Activated CD4-positive, alpha-beta T cell treated with anti-CD3 and anti-CD28 coated beads, Interleukin-2, amount 50 U/mL, for 1 hour (primary cell): ENCODE measurements around the gene MRM1.
A peak's percentile ranks its signal among the peaks of the same experiment; 100 is the strongest.
"Not testable (repeated sequence)": the region's sequence is repeated elsewhere in the genome, so short reads cannot be mapped to it uniquely, and the experiment has no call there.

ENCODE experiments used
- DNase-seq: peaks from one replicate; pipeline ENCODE4 v3.0.0-alpha.2; 2020

Gene MRM1

DNA sequence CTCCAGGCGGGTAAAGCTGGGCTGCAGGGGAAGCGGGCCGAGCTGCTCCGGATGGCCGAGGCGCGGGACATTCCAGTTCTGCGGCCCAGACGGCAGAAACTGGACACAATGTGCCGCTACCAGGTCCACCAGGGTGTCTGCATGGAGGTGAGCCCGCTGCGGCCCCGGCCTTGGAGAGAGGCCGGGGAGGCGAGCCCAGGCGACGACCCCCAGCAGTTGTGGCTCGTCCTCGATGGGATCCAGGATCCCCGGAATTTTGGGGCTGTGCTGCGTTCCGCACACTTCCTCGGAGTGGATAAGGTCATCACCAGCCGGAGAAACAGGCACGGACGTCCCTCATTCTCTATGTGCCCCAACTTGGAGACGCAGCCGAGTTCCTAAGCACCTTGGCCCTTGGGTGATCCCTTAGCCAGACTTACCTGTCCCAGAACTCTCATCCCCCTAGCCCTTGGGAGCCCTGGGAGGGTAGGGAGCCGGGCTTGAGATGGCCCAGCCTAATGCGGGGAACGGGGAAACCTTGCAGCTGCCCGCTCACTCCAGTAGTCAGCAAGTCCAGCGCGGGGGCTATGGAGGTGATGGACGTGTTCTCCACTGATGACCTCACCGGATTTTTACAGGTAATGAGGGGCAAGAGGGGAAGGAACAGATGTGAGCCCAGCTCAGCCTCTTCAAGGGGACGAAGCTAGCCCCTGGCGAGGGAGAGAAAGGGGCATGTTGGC is 806 bp downstream of the MRM1 start:
- DNase-seq, result peak; percentile 5

DNA sequence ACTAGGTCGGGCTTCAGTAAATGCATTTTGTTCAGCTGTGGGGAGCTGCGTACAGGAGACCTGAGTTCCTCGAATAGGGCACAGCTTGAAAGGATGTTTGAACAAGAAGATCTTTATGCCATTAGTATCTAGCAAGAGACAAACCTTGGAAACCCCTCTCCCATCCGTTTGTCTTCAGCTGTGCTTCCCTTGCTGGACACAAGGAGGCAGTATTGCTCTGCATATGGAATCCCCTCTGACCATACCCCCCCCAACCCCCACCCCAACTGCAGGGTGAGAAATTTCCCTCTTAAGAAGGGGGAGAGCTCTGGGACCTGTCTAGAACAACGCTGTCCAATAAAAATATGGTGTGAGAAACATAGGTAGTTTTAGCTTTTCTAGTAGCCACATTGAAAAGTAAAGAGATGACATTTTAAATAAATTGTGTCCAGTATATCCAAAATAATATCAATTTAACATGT is 1.6 kb downstream of the MRM1 start:
- DNase-seq, result peak; percentile 59

DNA sequence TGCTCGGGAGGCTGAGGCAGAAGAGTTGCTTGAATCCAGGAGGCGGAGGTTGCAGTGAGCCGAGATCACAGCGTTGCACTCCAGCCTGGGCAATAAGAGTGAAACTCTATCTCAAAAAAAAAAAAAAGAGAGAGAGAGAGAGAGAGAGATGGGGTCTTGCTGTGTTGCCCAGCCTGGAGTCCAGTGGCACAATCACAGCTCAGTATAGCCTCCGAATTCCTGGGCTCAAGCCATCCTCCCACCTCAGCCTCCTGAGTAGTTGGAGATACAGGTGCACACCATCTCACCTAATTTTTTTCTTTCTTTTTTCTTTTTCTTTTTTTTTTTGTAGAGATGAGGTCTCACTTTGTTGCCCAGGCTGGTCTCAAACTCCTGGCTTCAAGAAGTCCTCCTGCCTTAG is 3.6 kb downstream of the MRM1 start:
- DNase-seq, result not testable (repeated sequence)

DNA sequence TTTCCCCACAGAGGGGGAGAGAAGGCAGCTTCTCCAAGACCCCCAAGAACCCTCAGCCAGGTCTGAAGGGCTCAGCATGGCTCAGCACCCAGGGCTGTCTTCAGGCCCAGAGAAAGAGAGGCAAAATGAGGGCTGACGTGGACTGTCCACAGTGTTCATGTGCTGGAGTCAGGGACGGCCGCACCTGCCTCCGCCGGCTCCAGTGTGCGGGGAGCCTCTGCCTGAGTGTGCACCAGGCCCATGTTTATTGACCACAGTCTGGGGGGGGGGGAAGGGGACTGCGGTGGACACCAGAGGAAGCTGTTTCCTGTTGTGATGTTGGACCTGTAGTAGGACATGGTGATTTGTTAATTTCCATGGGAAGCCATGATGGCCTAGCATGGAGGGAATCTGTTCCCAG is 6.9 kb downstream of the MRM1 start:
- no peak for DNase-seq

DNA sequence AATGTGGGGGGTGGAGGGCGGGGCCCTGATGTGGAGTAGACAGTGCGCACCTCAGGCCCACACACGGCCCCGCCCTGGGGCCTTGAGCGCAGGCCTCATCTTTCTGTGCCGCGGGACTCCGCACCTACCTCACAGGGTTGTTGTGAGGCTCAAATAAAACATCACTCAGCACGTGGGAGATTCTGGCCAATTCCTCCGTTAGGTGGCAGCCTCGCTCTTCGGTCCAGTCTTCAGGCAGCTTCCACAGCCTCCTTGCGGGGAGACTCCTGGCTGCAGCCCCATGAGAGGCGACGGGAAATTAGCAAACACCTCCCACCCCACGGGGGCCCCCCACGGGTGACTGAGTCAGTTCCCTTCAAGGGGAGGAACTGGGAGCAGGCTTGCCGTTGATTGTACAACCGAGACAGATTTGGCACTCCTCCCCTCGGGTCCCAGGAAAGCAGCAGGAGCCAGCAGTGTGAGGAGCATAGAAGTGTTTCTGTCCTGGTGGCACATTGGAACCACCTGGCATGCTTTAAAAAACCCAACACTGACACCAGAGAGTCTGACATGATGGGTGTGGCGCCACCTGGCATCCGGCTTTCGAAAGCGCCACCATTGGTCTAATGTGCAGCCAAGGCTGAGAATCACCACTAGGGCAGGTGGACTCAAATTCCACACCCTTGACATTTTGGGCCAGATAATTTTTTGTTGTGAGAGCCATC is 7.6 kb downstream of the MRM1 start:
- DNase-seq, result no peak

DNA sequence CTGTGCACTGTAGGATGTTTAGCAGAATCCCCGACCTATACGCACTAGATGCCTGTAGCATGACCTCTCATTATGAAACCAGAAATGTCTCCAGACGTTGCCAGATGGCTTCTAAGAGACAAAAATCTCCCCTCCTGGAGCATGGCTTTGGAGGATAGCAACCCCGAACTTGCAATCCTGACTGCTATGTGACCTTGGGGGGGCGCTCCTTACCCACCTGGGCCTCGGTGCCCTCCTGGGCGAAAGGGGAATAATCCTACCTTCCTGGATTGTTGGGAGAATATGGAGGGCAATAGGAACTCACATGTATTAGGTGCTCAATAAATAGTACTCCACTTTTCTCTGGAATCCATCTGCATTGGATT is 8.1 kb downstream of the MRM1 start:
- no peak for DNase-seq

DNA sequence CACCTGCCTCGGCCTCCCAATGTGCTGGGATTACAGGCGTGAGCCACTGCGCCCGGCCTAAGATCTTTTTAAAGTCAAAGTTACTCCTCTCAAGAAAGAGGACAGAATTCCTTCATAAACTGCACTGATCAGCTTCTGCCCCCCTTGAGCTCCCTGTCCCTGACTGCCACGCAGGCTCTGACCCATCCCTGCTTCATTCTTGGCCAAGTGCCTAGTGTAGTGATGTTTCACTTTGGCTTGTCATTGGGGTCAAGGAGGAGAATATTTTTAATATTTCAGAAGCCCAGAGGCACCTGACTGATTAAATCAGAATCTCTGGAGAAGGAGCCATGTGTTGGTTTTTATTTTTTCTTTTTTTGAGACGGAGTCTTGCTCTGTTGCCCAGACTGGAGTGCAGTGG is 9.1 kb downstream of the MRM1 start:
- no peak for DNase-seq

DNA sequence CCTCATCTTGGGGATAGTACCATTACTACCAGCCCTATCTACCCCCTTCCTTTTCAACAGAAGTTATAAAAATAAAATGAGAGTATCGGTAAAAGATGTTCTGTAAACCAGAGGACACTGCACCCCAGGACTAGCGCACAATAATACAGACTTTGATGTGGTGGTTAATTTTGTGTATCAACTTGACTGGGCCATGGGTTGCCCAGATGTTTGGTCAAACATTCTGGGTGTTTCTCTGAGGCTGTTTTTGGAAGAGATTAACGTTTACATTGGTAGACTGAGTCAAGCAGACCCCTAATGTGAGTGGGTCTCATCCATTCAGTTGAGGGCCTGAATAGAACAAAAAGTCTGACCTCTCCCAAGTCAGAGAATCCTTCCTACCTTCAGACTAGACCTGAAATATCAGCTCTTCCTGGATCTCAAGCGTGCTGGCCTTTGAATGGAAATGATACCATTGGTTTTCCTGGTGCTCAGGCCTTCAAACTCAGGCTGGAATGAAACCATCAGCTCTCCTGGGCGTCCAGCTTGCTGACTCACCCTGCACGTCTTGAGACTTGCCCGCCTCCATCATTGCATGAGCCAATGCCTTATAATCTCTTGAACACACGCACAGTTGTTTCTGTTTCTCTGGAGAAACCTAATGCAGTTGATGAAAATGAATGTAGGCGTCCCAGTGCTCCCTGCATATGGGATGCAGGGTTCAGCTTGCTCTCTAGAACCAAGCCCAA is 10.1 kb downstream of the MRM1 start:
- DNase-seq, result no peak

DNA sequence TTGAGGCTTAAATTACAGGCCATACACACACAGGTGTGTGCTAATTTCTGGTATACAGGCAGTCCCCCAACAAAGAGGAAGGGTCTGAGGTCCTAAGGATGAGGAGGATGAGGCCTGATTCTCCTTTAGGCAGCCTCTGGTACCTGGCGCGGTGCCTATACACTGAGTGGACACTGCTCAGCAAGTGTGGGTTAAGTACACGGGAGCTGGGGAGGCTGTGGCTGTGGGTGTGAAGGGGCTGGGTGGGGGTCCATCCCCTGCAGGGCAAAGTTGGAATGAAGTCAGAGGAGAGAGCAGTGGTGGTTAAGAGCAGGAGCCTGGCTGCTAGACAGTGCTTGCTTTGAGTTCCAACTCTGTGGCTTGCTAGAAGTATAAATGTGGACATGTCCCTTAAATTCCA is 10.9 kb downstream of the MRM1 start:
- DNase-seq, result no peak

DNA sequence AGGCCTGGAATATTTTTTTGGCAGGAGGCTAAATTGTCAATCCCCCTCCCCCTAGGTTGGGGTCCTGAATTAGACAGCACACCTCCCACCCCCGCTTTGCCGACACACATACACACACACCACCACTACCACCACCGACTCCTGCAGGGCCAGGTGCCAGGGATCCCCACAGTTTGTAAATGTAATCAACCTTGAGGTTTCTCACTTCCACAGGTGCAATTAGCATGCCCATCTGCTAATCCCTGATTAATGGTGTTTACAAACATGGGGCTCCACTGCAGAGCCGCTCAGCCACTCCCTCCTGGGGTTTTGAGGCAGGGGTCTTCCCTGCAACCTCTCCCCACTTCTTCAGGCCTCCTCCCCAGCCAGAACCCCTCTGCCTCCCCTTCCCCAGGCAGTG is 11.8 kb downstream of the MRM1 start:
- no peak for DNase-seq

DNA sequence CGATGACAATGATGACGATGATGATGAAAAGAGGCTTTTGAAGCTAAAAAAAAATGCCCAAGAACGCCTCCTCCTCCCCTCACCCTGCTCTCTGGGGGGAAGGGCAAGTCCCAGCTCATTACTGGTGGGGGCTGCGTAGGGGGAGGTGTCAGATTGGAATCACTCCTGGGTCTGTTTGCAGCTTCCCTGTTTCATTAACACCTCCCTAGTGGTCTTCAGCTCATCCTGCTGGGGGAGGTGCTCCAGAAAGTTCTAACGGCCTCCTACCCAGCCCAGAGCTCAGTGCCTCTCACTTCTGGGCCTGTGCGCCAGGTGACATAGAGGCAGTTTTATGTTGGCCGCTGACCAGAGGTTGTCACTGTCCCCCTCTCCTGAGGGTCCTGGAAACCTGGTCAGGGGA is 12.7 kb downstream of the MRM1 start:
- DNase-seq, result no peak

DNA sequence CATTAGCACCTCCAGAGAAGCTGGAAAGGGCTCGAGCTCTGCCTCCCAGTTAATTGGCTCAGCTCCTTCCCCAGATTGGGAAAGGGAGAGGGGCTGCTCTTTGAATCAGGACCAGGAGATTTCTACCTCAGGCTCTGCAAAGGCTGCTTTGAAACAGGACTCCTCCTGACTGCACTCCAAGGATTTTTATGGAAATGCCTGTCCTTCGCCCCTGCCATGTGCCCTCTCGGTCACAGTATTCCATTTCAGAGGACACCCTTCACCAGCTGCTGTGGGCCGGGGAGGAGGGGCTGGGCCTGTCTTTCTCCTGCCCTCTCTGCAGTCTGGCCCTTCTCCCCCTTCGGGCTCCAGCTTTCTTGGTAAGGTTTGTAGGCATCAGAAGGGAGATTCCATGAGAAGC is 13.6 kb downstream of the MRM1 start:
- DNase-seq, result no peak

DNA sequence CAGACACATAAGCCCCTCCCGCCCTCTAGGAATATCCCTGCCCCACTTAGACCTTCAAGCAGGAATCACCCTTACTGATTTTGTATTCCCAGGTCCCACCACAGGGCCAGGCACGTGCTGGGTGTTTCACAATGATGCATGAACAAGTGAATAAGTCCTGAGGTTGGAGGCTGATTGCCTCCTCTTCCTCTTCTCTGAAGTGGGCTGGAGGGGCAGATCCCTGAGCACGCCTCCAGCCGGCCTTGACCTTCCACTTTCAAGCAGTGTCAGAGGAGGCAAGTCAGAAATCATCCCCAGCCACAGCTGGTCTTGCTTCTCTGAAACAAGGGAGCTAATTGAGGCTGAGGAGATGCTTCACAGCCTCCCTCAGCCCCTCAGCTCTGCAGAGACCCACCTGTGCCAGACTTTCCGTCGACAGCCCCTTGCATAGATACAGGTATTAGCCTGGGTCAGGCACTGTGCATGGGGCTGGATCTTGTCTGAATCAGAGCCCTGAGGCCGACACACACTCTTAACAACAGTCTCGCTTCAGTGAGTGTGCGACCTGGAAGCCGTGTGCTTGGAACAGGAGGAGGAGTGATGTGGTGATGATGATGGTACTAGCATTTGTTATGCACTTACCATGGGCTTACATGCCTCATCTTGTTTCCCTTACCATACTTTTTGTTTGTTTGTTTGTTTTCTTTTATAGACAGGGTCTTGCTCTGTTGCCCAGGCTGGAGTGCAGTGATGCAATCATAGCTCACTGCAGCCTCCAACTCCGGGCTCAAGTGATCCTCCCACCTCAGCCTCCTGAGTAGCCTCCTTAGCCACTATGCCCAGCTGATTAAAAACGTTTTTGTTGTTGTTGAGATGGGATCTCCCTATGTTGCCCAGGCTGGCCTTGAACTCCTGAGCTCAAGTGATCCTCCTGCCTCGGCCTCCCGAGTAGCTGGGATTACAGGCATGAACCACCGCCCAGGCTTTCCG is 15.0 kb downstream of the MRM1 start:
- DNase-seq, result no peak

DNA sequence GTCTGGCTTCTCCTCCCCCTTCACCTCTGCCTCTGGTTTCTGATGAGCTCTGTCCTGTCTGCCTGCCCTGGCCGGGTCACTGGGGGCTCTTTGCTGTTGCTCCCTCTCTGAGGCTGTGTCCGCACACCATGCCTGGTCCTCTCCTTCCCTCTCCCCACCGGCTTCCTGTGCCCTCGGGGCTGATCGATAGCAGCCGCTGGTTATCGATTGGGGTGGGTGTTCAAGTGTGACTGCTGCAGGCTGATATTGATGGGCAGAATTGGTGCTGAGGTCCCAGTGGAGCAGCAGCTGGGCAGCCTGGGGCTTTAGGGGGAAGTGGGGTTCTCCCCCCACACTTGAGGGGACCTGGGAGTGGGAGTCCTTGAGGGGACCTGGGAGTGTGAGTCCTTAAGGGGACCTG is 16.4 kb downstream of the MRM1 start:
- no peak for DNase-seq

DNA sequence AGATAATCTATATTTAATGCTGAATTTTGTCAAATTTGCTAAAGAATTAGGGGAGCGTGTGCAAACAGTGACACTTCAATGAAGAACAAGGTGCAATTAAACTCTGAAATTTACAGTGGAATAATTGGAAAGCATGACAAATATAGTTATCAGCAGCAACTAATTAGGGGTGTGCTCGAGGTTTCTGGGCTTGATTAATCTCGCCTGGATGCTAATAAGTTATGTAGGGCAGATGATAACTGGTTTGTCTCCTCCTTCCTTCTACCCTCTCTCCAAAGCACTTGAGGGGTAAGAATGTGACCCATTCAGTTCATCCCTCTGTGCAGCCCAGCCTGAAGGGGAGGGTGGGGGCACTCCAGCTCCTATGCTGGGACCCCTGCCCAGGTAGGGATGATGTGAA is 21.9 kb downstream of the MRM1 start:
- DNase-seq, result no peak

DNA sequence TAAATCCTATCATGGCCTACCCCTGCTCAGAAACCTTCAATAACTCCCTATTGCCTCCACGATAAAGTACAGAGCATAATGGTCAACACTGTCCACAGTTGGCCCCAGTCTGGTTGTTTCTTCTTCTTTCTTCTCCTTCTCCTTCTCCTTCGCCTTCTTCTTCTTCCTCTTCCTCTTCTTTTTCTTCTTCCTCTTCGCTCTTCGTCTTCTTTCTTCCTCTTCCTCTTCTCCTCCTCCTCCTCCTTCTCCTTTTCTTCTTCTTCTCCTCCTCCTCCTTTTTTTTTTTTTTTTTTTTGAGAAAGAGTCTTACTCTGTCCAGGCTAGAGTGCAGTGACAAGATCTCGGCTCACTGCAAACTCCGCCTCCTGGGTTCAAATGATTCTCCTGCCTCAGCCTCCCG is 23.8 kb downstream of the MRM1 start:
- DNase-seq, result no peak

DNA sequence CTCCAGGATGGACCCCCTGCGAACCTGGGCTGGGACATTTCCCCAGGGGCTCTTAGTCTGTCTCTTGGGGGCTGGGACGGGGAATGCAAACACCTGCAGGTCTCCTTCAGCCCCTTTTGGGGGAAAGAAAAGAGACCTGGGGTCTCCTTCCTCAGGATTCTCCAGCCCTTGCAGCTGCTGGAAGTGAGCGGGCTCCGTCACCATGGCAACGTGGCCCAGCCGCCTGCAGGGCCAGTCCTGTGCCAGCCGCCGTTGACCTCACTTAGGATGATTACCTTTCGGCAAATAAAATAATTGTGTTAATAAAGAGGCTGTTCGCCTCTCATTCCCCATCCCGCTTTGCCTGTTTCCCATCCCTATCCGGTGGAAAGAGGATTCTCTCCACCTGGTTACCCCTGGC is 25.7 kb downstream of the MRM1 start:
- no peak for DNase-seq

DNA sequence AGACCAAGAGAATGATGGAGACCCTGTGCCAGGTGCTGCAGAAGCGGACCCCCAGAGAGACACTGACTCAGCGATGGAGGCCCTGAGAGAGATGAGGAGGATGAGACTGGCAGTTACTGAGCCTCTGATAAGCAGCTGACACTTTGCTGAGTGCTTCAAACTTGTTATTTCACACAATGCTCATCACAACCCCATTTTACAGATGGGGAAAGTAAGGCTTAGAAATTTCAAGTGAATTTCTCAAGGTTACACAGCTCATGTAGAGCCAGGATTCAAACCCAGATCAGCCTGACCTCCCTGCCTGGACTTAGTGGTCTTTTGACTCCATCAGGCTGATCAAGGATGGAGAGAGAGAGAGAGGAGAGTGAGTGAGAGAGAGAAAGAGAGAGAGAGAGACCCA is 27.2 kb downstream of the MRM1 start:
- no peak for DNase-seq

DNA sequence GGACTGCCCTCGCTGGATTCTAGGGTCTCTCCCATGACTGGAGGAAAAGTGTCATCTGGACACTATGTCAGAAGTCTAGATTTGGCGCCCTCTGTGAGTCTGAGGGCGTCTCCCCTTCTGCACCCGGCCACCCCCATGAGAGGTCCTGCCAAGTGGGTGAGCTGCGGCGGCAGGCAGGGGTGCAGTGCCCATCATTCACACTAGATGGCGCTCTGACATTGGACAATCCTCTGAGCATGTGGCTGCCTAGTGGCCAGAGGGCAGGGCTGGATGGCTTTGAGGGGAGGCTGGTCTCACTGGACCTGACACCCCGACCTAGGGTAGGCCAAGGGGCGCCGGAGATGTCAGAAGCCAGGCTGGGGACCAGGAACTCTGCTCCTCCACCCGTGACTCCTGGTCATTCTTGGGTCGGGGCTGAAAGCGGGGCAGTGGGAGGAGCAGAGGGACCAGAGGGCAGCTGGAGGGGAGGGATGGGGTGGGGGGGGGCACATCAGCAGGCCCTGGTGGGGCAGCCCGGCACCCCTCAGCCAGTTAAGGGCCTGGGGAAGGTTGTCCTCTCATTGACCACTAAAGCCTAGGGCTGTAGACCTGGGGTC is 28.0 kb downstream of the MRM1 start:
- DNase-seq, result peak; percentile 79

DNA sequence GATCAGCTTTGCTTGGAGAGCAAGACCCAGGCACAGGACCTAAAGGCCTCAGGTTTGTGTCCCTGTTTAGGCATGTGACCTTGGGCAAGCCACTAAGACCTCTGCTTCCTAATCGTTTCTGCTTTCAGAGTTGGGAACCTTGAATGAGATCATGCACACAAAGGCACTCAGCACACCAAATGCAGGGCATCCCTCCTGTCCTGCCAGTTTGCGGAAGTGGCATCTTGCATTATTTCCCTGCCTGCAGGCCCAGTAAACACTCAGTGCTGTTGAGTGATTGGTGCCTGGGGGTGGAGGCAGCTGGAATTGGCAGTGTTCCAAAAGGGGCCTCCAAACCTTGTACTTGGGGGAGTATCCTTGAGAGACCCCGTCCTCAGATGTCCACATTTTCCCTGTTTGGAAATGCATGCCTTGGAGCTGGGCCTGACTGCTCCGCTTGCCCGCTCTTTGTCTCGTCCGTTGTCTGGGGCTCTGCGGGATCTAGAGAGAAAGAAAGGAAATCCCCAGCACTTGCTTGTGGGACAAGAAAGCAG is 28.7 kb downstream of the MRM1 start:
- no peak for DNase-seq

DNA sequence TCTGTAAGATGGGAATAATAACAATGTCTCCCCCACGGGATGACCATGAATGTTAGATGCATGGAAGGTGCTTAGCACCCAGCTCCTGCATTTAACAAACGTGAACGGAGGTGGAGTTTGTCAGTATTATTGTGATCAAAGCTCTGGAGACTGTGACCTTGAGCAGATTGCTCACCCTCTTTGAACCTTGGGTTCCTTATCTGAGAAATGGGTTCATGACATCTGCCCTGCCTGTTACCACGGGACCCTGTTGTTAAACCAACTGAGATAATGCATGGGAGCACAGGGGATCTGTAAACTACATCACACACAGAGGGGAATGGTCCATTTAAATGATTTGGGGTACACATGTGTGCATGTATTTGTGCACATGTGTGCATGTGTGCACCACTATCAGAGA is 29.6 kb downstream of the MRM1 start:
- DNase-seq, result no peak
